ENCODE data around the gene SUGCT. TPM values are rescaled to one million over a fixed set of nuclear protein-coding genes. Genes with fewer than 3 reads are reported as not detected.
"Not testable (repeated sequence)": the region's sequence is repeated elsewhere in the genome, so short reads cannot be mapped to it uniquely, and the experiment has no call there.

The SUGCT gene
- polyA plus RNA-seq, 1 donor, result 1.3 TPM

DNA sequence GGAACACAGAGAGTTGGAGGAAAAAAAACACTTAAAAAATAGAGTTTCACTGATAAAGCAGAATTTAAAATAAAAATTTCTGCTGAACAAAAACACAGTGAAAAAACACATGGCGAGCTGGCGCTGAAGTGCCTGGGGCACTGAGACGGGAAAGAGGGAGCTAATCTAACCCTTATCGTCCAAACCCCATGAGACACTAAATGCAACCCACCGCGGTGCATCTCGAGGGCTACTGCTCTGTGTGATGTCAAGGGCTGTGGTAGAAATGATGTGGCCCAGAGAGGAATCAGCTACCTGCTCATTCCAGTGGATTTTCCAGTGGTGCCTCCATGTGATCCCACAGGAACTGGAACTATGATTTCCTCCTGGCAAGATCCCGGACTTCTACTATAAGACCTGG is 499.3 kb downstream of the SUGCT start:
- no peak for DNase-seq

DNA sequence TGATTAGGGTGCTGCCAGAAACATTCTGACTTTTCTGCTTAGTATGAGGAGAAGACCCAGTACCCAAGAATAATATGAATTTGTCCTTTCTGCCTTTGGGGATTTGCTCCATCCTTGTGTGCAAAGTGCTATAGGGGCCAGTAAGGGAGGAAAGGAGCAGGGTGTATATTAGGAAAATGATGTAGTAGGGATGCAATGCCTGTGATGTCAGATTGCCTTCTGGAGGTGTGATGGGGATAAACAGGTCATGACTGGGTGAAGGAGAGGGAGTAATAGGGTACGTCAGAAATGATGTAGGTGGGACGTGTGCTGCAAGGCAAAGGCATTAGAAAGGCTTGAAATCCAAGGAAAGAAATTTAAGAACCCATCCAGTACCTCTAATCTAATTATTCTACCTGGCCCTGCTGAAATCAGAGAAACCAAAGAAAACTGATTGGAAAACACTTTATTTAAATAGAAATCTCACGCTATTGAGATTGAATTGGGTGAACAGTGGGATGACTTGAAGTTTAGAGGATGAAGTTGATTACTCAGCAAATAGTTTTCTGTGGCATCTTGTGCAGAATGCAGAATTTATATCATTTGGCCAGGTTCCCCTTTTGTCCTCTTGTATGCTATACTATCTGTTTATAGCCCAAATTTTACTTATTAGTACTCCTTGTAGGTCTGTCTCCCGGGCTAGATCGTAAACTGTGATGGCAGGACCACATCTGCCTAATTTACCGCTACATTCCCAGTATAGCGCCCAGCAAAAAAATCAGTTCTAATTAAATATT is 503.9 kb downstream of the SUGCT start:
- no peak for DNase-seq

DNA sequence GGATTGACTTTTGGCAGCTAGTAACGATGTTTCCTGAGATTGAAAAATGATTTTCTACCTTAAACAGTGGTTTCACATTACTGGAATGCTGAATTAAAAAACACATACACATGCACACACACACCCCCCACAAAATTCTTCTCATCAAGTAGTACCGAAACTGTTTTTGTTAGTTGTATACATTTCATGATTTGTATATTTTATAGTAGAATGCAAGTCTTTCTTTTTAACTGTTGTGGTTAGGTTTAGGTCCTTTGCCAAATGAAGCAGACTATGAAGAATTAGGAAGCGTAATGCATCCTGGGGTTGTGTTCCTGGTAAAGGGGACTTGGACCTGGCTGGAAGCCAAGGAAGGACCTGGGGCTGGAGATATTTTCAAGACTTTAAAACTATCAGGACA is 505.8 kb downstream of the SUGCT start:
- no peak for DNase-seq

DNA sequence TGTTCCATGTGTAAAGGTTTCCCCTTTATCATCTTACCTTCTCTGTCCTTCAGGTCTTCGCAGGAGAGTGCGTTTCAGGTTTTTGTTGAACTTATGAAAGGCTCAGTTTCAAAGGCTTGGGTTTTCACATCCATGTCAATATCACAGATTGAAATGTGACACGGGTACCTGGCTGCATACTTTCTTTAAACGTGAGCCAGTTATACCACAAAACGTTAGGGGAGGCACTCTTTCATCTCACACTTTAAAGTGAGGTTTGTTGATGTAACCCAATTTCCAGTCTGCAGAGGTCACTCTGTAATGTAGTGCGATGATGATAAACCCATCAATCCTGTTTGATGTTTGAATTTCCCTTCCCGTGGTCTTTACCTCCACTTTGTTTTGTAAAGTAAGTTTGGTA is 506.9 kb downstream of the SUGCT start:
- no peak for DNase-seq

DNA sequence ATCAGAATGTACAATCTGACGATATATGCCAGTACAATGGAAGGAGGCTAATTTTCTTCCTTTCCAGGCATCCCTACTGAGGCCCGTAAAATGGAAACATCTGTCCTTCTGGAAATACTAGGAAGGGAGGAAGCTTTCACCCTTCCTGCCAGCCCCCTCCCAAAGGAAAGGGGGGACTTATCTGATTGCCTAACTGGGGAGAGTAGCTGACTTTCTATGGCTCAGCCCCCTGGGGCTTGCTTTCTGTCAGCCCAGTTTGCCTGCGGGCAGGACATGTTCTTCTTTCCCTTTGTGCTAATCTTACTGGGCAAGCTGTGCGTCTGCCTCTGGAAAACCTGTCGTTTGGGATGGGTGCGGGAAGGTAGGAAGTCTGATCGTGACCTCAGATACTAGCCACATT is 508.9 kb downstream of the SUGCT start:
- DNase-seq, result no peak

DNA sequence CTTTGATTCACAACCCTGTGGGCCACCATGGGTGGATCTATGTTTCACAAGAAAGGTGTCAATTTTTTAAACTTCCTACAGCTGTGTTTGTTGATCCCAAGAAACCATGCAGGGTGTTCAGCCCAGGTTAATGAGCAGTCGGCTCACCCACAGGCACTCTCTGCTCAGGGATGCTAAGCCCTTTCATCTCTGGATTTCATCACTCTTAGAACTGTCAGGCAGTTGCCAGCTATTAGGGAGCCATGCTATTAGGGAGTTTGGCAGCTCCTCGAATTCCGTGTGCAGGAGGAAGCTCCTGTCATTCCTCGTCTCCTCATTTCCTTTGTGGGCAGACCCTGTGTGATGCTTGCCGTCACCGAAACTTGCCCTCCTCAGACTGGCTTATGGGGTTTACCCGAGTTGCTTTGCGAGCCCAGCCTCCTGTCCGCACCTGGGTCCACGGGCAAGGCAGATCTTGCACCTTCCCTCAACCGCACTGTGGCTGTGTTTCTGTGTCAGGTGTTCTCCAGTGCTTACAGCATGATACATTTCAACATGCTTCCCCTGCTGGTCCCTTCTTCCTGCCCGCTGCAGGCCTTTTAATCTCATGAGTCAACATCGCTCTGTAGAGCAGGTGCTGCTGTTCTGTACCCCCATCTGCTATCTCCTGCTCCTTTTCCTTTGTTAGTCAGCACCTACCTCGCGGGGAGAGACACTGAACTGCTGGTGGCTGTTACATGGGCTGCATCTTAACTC is 509.8 kb downstream of the SUGCT start:
- no peak for DNase-seq

DNA sequence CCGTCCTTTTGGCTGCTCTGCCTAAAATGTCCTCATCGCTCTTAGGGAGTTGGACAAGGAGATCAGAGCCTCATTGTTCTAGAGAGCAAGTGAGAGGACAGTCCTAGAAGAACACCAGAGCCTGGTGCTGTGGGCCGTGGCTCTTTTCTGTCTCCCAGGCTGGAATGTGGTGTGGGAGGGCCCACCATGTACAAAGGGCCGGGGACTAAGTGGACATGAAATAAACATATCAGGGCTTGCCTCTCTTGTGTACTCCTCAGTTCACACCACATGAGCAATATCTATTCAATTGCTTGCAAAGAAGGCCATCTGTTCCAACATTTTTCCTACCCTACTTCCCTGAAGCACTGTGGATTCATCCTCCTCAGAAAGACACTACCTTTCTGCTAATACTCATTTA is 510.4 kb downstream of the SUGCT start:
- DNase-seq, result no peak

DNA sequence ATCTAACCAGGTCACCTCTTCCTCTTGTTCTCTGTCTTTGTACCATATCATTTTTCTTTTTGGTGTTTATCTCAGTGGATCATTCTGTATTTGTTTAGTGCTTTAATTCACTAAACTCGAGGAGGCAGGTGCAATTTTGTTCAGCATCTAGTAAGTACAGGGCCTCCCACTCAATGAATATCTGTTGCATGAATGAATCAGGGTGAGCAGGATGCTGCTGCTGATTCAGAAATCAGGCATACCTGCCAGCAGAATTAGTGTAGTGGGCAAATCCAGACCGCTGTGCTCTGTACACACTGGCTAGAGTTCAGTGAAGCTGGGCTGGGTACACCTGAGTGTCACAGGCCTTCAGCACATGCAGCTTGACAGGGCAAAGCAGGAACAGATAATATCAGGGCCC is 511.9 kb downstream of the SUGCT start:
- no peak for DNase-seq

DNA sequence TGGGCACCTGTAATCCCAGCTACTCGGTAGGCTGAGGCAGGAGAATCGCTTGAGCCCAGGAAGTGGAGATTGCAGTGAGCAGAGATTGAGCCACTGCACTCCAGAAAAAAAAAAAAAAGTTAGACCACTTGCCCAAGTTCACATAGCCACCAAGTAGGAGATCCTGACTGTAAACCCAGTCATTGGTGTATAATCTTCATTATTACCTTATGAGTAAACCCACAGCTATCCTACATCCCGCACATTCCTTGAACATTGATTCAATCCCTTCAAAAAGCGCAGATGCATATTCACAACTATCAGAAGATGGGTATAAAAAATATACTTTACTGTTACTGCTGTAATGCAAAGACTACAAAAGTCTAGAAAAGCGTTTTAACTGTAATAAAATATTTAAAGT is 512.9 kb downstream of the SUGCT start:
- DNase-seq, result no peak

DNA sequence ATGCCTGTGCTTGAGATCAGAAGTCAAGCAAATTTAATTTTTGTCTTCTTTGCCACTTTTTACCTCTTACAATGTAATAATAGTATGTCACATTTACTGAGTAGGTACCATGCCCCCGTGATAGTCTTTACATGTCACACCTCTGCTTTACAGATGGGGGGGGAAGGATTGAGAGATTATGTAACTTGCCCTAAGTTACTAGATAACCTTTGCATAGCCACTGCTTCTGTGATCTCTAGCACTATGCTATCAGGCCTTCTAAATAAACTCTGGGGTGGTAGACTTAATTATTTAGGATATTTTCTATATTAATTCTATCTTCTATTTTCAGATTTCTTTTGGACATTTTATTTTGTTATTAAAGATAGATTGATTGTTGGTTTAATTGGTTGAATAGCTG is 514.4 kb downstream of the SUGCT start:
- no peak for DNase-seq

DNA sequence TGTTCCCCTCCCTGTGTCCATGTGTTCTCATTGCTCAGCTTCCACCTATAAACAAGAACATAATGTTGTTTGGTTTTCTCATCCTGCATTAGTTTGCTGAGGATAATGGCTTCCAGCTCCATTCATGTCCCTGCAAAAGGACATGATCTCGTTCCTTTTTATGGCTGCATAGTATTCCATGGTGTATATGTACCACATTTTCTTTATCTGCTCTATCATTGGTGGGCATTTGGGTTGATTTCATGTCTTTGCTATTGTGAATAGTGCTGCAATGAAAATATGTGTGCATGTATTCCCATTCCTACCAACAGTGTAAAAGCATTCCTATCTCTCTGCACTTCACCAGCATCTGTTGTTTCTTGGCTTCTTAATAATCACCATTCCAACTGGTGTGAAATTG is 516.1 kb downstream of the SUGCT start:
- DNase-seq, result not testable (repeated sequence)

DNA sequence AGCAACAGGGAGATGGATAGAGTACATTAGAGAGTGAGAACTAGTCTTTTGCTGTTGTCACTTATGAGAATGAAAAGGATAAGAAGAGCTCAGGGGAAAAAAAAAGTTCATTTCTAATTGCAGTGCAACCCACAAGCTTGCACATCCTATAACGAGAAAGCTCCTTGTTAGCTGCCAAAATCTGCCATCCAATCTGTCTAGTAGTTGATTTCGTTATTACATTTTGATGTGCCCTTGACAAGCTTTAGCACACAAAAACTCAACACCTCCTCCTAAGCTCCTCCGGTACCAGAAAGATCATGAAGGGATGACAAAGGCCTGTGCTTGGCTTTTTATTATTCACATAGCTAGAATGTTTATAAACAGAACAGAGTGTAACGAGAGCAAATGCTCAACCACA is 519.4 kb downstream of the SUGCT start:
- no peak for DNase-seq

DNA sequence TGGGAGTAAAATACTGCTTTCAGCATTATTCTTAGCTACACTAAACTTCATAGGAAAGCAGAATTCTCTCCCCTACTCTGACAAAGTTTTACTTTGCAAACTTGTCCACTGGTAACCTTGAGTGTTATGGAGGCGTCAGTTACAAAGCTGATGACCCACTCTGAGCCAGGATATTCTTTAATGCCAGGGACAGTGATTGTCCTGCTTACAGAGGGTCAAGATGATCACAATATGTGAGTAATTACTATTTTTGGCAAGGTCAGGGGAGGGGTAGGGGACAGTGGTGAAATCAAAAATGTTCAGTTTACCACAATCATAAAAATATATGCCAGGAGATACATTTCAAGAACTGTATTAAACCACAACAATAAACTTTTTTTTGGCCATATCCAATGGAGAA is 520.6 kb downstream of the SUGCT start:
- no peak for DNase-seq

DNA sequence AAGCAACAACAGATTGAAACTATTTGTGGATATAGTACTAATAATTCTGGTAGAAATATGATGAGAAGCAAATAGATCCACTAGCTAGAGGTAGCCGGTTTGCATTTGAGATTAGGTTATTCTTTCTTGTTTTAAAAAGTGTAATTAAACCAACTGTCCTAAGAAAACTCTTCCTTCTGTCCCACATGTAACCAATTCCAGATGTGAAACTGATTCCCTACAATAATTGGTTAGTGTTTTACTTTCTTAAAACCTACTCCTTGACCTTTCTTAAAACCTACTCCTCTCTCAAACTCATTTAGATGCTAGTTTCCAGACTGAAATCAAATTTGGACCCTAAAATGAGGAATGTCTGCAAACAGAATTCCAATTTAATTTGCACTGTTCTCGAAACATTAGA is 521.5 kb downstream of the SUGCT start:
- no peak for DNase-seq

DNA sequence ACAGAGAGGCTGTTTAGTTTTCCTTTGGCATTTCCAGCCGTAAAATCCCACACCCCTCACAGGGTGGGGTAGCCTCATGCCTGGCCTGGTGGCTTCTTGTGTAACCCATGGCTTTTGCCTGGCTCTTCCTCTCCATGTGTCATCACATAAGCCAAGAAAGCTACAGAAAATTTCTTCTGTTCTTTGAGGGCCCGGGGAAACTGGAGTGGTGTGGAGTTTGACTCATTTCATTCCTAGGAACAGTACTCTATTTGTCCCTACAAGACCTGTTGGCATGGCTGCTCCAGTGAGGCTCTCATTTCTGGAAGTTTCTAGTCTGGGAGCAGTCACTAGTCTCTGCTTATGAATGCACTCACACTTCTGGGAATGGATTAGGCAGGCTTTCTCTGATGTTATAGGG is 523.9 kb downstream of the SUGCT start:
- no peak for DNase-seq

DNA sequence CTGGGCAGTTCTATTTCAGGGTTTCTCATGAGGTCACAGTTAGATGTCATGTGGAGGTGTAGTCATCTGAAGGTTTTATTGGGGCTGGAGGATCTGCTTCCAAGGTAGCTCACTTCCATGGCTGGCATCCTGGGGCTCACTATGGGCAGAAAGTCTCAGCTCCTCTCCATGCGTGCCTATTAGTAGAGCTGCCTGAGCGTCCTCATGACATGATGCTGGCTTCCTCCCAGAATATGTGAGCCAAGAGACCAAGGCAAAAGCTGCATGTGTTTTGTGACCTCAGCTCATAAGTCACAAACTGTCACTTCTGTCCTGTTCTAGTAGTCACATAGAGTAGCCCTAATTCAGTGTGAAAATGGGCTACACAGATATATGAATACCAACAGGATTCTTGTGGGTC is 524.4 kb downstream of the SUGCT start:
- no peak for DNase-seq

DNA sequence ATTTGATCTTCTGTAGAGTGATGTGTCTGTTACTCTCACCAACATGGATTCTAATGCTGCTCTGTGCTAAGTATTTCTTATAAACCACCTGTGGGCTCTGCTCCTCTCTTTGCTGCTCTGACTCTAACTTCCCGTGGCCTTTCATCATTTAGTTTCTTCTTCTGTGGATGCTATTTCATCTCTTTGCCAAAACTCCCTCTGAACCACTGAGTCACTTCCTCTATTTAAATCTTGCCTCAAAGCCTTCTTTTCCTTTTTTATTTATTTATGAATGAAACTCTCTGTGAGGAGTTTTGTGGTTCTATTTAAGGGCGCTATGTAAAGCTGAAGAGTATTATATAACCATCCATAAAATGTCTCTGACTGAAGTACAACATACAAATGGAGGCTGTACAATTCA is 538.5 kb downstream of the SUGCT start:
- DNase-seq, result no peak

DNA sequence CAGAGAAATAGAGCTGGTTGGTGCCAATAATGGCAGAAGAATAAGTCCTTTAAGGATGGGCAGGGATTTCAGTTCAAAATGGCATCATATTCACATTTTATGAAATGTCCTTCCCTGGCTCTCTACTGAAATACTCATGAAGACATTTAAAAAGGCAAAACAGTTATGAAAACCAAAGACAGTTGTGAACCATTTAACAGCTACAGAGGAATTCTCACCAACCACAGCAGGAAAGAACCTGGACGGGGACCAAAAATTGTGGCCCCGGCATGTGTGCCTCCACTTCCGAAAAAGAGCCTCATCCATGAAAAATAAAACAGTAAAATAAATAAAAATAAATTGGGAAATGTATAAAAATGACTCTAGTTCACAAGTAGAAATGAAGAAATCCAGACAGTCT is 539.5 kb downstream of the SUGCT start:
- no peak for DNase-seq

DNA sequence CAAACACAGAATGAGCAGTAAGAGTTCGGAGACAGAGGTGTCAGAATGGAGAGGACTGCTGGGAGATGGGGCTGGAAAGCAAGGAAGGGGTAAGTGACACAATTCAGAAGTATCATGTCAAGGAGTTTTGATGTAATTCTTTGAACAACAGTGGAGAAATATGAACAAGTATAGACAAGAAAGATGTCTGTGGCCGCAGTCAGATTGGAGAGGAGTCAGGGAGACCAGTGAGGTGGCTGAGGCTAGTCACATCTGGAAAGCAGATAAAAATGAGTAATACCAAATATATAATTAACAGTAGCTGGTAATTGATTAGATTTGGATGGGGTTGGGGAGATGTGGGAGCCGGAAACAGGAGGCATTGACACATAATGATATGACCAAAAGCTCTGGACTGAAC is 540.9 kb downstream of the SUGCT start:
- no peak for DNase-seq

DNA sequence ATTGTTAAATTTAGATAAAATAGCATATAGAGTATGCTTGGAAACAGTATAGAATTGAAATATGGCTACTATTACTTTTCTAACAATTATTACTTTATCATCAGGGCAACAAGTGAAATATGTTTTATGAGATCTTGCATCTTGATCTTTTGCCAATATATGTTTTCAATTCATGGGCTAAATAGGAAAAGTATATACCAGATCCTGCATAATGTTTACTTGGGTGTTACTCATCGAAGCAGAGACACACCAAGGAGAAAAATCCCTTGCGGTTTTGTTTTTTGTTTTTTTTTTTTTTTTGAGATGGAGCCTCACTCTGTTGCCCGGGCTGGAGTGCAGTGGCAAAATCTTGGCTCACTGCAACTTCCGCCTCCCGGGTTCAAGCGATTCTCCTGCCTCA is 541.4 kb downstream of the SUGCT start:
- no peak for DNase-seq

DNA sequence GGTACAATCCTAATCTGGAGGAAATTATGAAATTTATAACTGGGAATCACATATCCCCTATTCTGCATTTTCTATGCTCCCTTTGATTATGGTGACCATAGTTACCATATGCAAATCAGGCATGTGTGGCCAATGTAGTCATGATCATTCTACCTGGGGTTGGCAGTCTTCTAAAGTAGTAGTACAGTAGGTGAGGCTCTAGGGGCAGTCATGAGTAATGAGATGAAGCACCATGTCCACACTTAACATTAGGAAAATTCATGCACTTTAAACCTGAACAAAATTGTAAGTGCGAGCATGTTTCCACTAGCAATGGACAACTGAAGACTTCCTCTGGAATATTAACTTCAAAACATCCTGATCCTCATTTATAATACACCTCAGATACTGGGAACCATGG is 545.9 kb downstream of the SUGCT start:
- DNase-seq, result no peak

DNA sequence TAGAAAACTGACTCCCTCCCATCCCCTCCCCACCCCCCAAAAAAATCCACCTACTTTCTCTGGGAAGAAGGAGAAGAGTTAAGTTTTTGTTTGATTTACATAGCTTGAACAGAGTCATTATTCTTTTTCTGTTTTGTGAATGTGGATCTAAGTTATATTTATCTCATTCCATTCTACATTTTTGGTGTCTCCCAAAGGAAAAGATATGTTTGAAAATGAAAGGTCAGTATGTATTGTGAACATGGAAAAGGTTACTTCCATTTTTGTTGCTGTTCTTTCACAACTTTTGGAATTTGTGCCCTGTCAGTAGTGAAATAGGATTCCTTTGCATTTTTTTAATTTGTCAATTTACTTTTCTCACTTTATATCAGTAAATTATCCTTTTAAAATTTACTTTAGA is 547.9 kb downstream of the SUGCT start:
- DNase-seq, result no peak

DNA sequence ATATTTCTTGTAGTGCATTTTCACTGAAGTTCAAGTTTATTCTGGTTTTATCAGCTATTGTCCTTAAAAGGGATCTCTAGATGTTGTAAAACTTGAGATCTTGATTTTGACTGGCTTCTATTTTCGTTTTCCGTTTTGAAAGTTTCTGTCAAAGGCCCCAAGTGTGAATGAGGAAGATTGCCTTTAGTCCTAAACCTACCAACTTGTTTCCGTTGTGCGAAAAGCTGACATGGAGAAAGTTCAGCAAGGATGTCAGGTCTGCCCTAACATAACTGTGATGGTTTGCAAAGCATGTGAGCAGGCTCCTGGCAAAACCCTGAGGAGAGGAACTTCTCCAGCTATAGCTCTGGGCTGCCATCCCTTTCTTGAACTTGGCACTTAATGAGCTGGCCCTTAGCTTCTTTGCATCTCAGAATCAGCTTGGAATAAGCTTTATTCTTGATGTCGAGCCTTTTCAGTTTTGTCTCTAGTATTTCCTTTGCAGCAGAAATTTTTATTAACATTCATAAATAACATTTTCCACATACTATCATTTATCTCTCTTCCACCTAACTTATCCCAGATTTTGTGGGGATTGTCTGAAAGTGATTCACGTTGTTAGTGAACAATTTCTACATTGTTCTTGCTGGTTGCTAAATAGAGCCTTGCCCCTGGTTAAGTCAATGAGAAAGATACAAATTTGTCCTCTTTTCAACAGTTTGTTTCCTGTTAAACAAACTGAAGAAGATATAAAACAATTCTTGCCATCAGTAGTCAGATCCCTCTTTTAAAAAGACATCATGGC is 559.4 kb downstream of the SUGCT start:
- DNase-seq, result no peak

DNA sequence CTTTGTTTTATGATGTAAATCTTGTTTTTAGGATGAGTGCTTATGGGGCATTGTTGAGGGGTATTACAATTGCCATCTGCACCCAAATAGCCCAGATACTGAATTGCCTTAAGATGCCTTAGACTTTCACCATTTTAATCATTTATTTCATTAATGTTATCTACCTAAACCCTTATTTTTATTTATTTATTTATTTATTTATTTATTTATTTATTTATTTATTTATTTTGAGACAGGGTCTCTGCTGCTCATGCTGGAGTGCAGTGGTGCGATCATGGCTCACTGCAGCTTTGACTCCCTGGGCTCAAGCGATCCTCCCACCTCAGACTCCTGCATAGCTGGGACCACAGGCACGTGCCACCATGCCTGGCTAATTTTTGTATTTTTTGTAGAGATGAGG is 560.2 kb downstream of the SUGCT start:
- DNase-seq, result no peak

All from hindlimb muscle (tissue), 1 donor.